Measurements from ENCODE around the gene CALHM3. TPM values are rescaled to one million over a fixed set of nuclear protein-coding genes. Genes with fewer than 3 reads are reported as not detected.

CALHM3 gene
- total RNA-seq, 6 donors from 2014 or later: 0.30 to 0.79 TPM; not detected in 4

DNA sequence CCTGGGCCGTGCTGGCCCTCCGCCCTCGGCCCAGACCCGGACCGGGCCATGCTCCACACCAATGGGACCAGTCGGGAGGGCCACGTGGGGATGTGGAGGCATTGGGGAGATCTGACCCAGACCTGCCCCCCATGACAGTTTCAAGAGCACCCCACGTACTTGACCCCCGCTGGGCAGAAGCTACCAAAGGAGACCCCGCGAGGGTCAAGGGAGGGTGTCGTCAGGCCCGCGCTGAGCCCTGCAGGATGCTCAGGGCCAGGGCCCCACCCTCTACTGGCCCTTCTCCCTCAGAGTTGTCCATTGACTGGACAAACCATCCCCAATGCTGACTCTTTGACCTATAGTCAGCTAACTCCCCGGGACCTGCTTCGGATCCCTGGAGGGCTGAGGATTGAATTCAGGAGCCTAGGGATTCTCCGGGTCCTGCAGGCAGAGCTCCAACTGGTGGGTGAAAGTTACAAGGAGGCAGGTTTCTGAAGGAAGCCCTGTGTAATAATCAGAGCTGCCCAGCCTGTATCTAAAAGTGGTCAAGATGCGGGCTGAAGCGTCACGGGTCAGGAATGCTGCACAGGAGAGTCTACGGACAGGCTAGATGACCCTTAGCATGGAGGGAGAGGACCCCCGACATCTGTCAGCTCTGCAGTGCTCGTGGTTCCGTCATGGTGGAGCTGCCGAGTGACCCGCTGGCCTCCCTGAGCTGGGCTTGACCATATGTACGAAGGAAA lies 26.4 kb downstream of the CALHM3 start:
- peaks cover 0 to 20% (median 12%) of the 10 kb centered on the region in 4 donors for H3K36me3 ChIP-seq
- WGBS, 2 donors: 33 to 58% methylated on average over 13 to 27 of the region's 27 CpGs
- TF ChIP-seq, protein P1, sequence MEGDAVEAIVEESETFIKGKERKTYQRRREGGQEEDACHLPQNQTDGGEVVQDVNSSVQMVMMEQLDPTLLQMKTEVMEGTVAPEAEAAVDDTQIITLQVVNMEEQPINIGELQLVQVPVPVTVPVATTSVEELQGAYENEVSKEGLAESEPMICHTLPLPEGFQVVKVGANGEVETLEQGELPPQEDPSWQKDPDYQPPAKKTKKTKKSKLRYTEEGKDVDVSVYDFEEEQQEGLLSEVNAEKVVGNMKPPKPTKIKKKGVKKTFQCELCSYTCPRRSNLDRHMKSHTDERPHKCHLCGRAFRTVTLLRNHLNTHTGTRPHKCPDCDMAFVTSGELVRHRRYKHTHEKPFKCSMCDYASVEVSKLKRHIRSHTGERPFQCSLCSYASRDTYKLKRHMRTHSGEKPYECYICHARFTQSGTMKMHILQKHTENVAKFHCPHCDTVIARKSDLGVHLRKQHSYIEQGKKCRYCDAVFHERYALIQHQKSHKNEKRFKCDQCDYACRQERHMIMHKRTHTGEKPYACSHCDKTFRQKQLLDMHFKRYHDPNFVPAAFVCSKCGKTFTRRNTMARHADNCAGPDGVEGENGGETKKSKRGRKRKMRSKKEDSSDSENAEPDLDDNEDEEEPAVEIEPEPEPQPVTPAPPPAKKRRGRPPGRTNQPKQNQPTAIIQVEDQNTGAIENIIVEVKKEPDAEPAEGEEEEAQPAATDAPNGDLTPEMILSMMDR (IDR thresholded peaks at IDR 0.05): no peak
- no peak for TF ChIP-seq POLR2AphosphoS5 (IDR thresholded peaks at IDR 0.05)
- no peak for TF ChIP-seq EP300 (IDR thresholded peaks at IDR 0.05)
- TF ChIP-seq POLR2A (IDR thresholded peaks at IDR 0.05): no peak
- H3K27ac ChIP-seq: peak overlapping the region; percentile 77 to 92 (median 88)
- no peak for DNase-seq
- H3K27me3 ChIP-seq: no peaks in the 10 kb centered on the region
- peaks cover 26 to 45% (median 29%) of the 10 kb centered on the region in 4 donors for H3K4me1 ChIP-seq
- H3K4me3 ChIP-seq: peak overlapping the region; percentile 66 to 75 (median 70)
- no peak for ATAC-seq (ENCODE audit: low FRiP score in 2 of 2)
- H3K9me3 ChIP-seq: no peaks in the 10 kb centered on the region

DNA sequence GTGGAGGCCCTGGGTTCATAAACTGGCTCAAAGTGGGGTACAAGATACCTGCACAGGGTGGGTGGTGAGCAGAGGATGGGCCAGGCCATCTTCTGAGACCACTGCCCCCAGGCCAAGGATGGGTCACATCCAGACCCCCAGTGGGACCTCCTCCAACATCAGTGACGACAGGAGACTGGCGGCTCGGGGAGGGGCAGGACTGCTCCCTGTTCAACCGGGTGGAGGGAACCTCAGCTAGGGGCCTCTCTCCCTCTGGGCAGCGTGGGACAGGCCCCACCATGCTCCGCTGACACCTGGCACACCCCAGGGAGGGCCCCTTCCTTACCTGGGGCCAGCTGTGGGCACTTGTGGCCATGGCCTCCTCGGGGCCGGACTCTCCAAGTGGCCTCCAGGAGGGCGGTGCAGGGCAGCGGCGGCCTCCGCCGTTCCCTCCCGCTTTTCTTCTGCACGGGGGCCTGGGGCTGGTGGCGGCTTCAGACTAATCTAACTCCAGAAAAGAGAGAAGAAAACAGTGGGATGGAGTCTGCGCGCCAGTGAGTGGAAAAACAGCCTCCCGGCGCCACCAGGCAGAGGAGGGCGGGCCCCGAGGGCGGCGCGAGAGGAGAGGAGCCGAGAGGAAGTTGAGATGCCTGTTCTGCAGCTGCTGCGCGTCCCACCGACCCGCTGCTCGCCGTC lies 27.1 kb downstream of the CALHM3 start, which contains the start of gene CALHM2:
CALHM2 (minus strand) TSS at position 540 of the 675 bp plus-strand sequence. CDS start 2,429 bp downstream, outside the sequence.
- no peaks in the 10 kb centered on the region for H3K9me3 ChIP-seq
- peak within 1 kb of the TSS; percentile 66 to 75 (median 70) for H3K4me3 ChIP-seq
- peak; percentile 61 to 86 for ATAC-seq (ENCODE audit: low FRiP score in 2 of 2)
- TF ChIP-seq POLR2AphosphoS5 (IDR thresholded peaks at IDR 0.05) (peak; percentile 15 to 44), POLR2A (IDR thresholded peaks at IDR 0.05) (peak in 3 of 4 donors; percentile 21 to 54 (median 40))
- TF ChIP-seq, protein P1 (IDR thresholded peaks at IDR 0.05): no peak
- H3K36me3 ChIP-seq: peaks cover 0 to 27% (median 19%) of the 10 kb centered on the region in 4 donors
- peak within 1 kb of the TSS; percentile 77 to 92 (median 88) for H3K27ac ChIP-seq
- peaks cover 26 to 45% (median 29%) of the 10 kb centered on the region in 4 donors for H3K4me1 ChIP-seq
- WGBS, 2 donors: 0 to 2% methylated on average over 10 to 26 of the region's 32 CpGs
- DNase-seq: peak in 1 of 2 donors; percentile 94
- H3K27me3 ChIP-seq: no peaks in the 10 kb centered on the region

DNA sequence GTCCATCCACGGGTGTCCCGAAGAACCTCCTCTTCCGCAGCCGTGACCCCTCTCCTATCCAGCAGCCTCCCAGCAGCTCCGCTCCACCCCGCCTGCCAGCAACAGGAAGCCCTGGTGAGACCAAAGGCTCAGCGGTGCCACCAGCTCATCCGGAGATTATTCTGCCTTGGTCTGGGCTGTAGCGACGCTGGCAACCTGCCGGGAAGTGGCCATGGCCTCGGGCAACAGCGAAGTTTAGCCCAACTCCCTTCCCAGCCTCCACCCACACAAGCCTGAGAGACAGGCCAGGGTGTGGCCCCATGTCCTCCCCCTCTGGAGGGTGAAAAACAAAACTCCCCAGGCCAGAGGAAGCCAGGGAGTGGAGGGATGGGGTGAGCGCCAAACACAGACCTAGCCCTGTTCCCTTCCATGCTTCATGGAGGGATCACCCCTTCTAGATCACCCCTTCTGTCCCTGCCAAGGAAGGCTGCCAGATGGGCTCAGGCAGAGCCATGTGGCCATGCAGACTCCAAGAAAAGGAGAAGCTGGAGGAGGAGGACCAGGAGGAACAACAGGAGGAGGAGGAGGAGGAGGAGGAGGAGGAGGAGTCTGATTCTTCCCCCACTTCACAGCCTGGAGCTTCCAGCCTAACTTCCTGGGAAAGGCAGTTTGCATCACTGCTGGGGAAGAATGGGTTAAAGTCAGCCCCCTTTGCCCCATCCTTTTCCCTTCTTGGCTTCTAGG lies 27.8 kb downstream of the CALHM3 start:
- H3K27ac ChIP-seq: peak overlapping the region; percentile 77 to 92 (median 88)
- no peaks in the 10 kb centered on the region for H3K9me3 ChIP-seq
- peak overlapping the region; percentile 66 to 75 (median 70) for H3K4me3 ChIP-seq
- peaks cover 26 to 50% (median 32%) of the 10 kb centered on the region in 4 donors for H3K4me1 ChIP-seq
- TF ChIP-seq EP300 (IDR thresholded peaks at IDR 0.05) (no peak), POLR2AphosphoS5 (IDR thresholded peaks at IDR 0.05) (peak; percentile 49 to 53), POLR2A (IDR thresholded peaks at IDR 0.05) (peak in 1 of 4 donors; percentile 37)
- TF ChIP-seq, protein P1 (IDR thresholded peaks at IDR 0.05): no peak
- peak; percentile 59 to 70 for ATAC-seq (ENCODE audit: low FRiP score in 2 of 2)
- peak; percentile 53 to 86 for DNase-seq
- no peaks in the 10 kb centered on the region for H3K27me3 ChIP-seq
- H3K36me3 ChIP-seq: peaks cover 0 to 33% (median 26%) of the 10 kb centered on the region in 4 donors
- 29 to 38% methylated on average over 13 to 14 of the region's 14 CpGs for WGBS, 2 donors

DNA sequence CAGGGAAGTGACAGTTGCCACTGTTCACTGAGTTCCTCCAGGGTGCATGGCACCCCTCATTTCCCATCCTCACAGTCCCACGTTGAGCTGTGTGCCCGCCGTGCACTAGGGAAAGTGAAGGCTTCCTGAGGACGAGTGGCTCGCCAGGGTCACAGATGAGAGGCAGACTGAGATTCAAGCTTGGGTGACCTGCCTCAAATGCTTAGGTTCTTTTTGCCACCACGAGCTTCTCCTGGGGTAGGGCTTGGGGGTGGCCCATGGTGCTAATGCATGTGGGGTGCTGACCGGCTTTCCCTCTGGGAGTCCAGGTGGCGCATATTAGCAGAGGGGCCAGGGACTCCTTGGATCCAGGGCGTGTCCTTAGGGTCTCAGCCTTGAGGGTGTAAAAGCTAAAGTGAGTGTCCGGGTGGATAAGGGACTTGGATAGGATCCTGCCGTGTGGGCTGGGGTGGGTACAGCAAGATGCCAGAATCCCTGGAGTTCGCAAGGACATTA lies 28.8 kb downstream of the CALHM3 start:
- TF ChIP-seq POLR2AphosphoS5 (IDR thresholded peaks at IDR 0.05) (no peak), EP300 (IDR thresholded peaks at IDR 0.05) (no peak), POLR2A (IDR thresholded peaks at IDR 0.05) (no peak)
- TF ChIP-seq, protein P1 (IDR thresholded peaks at IDR 0.05): no peak
- no peak for DNase-seq
- Histone ChIP-seq H3K4me1 (peaks cover 32 to 57% (median 35%) of the 10 kb centered on the region in 4 donors), H3K36me3 (peaks cover 0 to 42% (median 35%) of the 10 kb centered on the region in 4 donors), H3K4me3 (peak overlapping the region in 3 of 4 donors; percentile 69 to 75 (median 70)), H3K27ac (peak overlapping the region; percentile 77 to 92 (median 88)), H3K27me3 (no peaks in the 10 kb centered on the region), H3K9me3 (no peaks in the 10 kb centered on the region)
- ATAC-seq (ENCODE audit: low FRiP score in 2 of 2): no peak
- 90 to 93% methylated on average over 4 to 12 of the region's 12 CpGs for WGBS, 2 donors
